CD4-positive, alpha-beta T cell treated with Interleukin-12 subunit alpha and Interleukin-12 subunit beta, for 1 hour (primary cell): ENCODE results near the gene JAM2.
A peak's percentile ranks its signal among the peaks of the same experiment; 100 is the strongest.

Experiments
- DNase-seq: peaks from one replicate; pipeline ENCODE4 v3.0.0-alpha.2; 2020

Gene JAM2

DNA sequence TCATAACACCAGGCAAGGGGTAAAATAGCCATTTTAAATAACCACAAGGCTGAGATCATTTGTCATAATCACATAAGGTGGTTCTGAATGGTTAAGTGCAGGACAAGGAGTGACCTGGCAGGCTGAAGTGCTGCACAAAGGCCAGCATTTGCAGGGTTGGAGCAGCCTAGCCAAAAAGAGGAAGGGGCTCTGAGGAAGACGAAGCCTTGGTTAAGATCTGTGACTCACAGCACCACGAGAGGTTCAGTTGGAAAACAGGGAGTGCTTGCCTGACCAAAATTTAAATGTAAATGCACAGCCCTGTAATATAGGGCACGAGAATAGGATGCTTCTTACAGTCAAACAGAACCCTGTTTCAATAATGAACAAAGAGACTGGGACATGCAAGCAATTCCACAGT is 83.6 kb downstream of the JAM2 start:
- DNase-seq = no peak

DNA sequence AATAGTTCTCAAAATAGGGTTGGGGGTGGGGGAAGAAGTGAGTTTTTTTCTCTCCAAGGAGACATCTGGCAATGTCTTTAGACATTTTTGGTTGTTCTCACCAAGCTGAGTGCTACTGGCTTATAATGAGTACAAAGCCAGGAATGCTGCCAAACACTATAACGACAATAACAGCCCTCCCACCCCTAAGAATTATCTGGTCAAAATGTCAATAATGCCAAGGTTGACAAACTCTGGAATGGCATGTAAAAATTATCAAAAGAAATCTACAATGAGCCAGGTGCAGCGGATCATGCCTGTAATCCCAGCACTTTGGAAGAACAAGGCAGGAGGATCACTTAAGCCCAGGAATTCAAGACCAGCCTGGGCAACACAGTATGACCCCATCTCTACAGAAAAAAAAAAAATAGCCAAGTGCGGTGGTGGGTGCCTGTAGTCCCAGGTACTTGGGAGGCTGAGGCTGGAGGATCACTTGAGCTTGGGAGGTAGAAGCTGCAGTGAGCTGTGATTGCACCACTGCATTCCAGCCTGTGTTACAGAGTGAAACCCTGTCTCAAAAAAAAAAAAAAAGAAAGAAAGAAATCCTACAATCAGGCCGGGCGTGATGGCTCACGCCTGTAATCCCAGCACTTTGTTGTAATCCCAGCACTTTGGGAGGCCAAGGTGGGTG is 93.2 kb downstream of the JAM2 start:
- no peak for DNase-seq

DNA sequence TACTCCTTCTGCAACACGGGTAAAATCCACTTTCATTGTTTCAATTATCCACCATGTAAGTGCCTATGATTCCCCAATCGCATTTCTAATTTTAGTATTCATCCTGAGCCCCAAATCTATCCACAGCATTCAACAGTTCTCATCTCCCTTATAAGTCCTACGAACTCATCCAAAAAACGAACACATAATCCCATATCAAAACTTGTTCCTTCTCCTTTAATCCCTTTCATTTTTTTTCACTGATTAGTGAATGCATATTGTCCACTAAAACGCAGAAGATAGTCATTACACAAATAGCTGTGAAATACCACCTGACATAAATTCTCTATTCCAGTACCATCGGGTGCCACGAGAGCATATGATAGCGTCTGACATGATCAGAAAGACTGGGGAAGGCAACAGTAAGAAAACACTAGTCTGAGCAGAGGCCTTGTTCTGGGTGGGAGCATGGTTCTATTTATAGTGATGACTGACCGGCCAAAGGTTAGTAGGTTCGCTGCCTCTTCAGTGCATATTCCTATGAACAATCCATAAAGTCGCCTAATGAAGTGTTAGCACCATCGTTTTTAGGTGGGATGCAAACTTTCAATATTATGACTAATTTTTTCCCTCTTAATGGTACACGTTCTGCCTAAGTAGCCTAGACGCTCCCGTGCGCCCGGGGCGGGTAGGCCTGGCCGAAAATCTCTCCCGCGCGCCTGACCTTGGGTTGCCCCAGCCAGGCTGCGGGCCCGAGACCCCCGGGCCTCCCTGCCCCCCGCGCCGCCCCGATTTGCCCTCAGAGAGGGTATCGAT is 95.0 kb downstream of the JAM2 start:
- peak; percentile 13 for DNase-seq

DNA sequence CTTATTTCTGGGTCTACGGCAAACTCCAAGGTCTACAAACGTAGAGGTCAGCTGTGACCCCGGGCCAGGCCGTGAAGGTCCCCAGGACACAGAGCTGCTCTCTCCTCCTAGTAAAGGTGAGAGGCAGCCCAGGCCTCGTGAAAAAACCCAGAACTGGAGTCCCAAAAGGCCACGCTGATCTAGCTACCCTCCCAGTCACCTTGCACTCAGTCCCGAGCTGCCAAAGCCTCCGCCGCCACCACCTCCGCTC is 95.5 kb downstream of the JAM2 start:
- no peak for DNase-seq

DNA sequence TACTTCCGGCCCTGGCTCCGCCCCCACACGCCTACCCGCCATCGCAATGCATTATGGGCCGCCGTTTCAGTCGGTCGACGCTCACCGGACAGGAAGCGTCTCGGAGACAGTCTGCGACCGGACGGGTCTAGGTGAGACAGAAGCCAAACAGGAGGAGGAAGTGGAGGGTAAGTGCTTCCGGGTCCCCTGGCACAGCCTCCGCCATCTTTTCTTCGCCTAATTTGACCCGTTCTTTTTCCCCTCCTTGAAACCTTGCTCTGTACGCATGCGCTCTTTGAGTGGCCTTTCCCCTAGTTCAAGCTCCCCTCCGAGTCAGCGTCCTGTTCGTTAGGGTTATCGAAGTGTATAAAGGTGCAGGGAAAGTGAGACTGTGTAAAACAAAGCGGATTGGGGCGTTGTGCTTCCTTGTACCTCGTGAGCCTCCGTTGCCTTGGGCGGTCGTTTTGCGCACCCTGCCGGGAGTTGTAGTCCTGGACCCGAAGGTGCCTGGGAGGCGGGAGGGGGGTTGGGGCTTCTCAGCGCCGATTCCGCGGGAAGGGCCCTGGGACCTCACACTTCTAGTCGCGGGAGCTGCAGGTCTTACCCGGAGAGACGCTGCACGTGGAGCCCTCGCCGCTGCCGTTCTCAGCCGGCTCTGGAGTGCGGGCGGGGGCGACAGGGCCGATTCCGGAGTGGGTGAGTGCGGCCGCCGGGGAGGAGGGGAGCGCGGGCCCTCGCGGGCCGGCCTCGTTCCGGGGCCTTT is 96.0 kb downstream of the JAM2 start, which contains the start of the genes ATP5PF and GABPA:
TSS of gene ATP5PF (minus strand) at position 1 of the 742 bp plus-strand sequence. CDS start 5,110 bp downstream, outside the sequence.
TSS of gene GABPA (plus strand) at position 69 of the 742 bp plus-strand sequence. CDS start 6,627 bp downstream, outside the sequence.
- peak; percentile 98 for DNase-seq

DNA sequence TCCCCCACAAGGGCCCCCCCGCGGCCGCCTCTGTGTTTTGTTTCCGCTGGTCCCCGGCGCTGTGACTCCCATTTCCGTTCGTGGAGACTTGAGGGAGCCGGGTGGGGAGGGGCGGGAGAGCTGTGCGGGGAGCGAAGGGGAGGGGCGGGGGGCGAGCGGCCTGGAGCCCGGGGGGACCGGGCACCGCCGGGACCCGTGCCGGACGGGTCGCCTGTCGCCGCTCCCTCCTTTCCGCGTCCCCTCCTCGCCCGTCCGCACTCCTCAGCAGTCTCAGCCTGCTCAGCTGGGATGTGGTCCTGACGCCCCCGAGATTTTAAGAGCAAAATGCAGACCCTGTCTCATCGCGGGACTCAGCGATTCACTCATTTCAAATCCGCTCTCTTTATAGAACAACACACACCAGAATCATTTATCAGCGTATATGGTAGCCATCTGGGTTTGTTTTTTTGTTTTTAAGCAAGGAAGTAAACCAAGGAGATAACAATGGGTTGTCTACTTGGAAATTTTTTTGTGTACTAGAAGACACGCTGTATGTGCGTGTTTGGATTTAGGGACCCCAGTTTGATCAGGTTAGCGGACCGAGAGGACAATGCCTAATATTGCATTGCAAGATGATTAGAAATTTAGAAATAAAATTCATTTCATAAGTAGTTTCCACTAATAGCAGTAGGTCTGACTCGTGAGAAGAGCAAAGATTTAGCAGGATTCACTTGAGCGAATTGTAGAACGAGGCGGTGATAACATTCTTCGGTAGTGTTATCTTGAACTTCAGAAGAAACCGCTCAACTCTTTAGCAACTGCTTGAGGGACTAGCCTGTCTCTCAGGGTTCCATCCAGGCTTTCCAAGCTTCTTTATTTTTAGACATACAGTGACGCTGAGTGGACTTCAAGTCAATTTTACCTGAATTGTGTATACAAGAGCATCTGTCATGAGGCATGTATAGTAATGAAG is 96.9 kb downstream of the JAM2 start:
- peak; percentile 78 for DNase-seq

DNA sequence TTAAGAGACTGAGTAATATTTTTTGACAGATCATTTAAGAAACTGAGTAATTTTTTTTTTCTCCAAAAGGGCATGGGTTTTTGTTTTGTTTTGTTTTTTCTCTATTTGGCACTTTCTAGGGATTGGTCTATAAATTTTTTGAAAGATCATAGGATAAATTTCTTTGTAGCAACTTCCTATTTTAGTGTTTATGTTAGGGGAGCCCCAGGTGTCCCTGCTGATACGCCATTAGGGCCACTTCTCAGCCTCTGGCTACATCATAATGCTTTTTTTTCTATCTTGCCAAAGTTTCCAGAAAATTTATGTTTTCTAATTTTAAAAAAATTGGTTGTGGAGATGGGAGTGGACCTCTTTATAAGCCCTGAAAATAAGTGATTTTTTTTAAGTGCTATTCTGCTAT is 98.4 kb downstream of the JAM2 start:
- DNase-seq = no peak

DNA sequence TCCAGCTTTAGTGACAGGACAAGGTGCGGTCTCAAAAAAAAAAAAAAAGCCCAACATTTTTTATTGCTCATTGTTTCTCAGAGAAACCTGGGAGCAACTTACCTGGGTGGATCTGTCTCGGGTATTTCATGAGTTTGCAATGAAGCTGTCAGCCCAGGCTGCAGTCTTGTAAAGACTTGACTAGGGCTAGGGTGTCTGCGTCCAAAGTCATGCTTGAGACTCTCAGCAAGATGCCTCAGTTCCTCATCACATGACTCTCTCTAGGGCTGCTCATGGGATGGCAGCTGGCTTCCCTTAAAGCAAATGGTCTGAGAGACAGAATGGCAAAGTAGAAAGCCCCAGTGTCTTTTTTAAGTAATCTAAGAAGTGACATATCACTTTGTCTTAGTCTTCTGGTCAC is 103.8 kb downstream of the JAM2 start:
- no peak for DNase-seq

DNA sequence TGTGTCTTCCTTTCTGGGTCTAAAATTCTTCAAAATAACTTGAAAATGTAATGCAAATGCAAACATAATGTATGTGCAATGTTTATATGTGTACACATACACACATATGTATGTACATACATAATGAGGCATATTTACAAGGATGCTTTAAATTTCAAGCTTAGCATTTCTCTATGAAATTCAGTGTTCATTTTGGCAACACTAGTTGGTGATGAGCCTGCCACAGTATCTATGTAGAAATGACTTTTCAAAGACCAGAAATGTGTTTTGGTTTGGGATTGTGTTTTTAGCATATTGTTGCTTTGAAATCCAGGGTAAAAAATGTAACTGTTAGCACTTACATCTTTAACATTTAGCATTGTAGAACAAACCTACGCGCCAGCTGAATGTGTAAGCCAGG is 105.8 kb downstream of the JAM2 start:
- DNase-seq = no peak

DNA sequence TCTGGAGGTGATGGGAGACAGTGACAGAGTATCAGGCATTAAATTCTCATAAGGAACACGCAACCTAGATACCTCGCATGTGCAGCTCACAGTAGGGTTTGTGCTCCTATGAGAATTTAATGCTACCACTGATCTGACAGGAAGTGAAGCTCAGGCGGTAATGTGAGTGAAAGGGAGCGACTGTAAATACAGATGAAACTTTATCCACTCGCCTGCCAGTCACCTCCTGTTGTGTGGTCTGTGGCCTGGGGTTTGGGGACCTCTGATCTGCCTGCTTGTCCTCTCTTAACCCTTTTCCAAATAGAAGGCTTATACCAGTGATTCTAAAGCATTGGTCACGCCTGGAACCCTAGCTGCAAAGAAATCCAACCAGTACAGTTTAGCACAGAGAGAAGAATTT is 111.0 kb downstream of the JAM2 start:
- DNase-seq = no peak

DNA sequence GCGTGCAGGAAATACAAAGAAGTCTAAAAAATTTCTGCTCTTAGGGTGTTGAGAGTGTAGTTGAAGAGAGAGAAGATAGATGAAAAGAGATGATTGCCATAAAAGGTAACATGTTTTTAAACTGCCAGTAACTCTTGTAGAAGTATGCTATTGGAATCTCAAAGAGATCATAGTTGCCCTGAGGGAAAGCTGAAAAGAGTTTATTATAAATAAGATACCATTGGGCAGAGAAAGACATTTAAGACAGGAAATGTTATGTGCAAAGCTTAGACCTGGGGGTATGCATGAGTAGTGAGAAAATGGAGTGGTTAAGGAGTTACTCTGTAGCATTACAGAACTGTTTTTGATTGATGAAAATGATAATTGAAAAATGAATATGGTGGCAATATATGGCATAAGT is 113.4 kb downstream of the JAM2 start:
- no peak for DNase-seq

DNA sequence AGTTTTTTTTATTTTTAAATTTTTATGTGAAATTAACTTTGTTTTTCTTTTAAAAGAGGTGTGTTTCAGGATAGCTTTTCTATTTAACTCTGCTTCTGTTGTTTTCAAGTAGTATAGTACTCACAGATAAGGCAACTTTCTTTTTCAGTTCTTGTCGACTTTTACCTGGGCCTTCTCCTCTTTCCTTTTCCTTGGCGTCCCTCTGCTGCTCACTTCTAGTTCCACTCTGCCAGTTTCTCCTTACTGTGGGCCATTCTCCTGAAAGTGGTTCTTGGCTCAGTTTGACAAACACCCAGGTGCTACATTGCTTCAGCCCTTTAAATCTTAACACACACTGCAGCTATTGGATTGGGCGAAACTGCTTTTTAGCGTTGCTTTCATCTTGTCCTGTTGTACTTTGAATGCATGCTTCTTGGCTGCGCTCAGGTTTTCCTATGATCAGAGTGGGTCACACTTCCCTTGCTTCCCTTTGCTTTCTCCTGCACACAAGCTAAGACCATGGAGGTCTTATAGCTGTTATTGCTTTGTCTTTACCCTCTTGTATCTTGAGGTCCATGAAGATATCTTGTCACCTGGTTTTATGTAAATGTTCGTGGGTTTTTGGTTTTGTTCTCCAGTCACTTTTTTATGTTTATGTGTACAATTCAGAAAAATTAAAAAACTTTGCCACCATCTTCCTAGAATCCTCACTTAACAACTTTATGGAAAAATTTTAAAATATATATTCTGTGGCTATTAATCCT is 117.3 kb downstream of the JAM2 start:
- no peak for DNase-seq

DNA sequence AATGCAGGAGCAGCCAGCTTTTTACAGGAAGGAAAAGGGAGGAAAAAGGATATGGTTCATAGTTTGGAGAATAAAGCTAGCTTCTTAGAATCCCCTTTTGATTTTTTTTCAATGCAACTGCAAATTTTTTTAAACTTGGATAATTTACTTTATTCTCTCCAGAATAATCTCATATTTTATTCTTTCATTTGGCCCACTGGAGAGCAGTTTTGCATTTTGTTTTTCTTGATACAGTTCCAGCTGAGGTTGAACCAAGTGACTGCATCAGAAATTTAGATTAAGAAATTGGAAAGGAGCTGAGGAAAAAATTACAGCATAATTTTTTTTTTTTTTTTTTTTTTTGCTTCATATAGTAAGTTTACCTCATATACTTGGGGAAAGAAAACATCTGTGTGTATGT is 118.5 kb downstream of the JAM2 start:
- no peak for DNase-seq

DNA sequence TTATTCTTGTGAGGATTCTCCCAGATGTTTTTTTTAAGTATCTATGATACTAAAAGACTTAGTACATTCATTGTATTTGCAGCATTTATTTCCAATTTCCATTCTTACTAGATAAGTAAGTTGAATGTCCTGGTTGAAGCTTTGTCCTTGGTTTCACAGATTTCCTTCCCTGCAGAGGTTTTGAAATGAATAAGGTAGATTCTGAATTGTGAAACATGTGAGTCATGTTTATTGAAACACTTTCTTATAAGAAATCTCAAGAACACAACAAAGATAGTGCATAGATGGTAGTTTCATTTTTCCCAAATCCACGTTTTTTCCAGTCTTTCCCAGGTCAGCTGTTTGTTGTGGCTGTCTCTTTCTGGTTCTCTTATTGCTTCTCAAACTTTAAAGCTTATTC is 120.5 kb downstream of the JAM2 start:
- DNase-seq = no peak

DNA sequence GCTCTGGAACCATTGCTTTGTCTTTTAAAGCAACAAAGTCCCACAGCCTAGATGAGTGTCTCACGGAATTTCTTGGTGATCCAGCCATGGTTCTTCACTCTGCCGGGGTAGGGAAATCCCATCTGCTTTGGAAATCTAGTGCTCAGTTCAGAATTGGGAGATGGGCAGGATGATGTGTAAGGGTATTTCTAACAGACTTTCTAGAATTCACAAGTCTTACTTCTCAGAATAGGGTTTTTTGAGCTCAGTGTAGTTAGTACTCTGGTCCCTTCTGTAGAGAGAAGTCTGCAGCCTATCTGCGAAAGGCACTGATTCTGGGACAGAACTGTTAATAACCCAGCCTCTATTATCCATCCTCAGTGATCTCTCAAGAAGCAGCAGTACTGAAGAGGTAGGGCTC is 121.0 kb downstream of the JAM2 start:
- no peak for DNase-seq

DNA sequence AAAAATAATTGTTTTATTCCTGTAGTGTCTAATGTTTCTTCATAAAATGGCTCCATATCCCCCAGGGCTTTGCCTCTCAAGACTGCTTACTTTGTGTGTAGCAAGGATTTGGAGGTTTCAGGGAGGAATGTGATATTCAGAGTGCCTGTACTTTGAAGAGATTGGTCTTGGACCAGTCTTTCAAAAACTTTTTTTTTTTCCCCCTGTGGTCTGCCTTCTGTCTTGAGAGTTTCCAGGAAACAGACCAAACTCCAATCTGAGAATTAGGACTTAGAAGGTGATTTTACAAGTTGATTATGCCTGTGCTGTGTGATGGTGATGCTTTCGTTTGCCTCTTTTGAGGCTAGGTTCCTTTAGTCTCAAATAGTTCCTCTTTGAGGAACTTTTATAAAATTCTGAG is 121.6 kb downstream of the JAM2 start:
- DNase-seq = no peak

DNA sequence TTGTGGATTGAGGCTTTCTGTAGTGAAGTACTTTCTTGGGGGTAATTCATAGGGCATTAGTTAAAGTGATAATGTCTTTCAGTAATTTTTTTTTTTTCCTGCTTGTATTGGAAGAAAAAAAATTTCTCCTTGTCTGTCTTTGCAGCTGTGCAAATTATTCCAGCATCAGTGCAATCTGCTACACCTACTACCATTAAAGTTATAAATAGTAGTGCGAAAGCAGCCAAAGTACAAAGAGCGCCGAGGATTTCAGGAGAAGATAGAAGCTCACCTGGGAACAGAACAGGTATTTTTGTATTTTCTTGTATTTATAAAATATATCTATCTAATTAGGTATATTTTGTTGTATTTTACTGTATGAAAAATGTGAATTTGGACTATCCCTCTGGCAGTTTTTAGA is 125.0 kb downstream of the JAM2 start:
- DNase-seq = no peak
